Measurements from ENCODE around the gene ZNF593. TPM values are rescaled to one million over a fixed set of nuclear protein-coding genes. Genes with fewer than 3 reads are reported as not detected.

The ZNF593 gene
- total and polyA plus RNA-seq, 2 donors (not counting 1 experiment from before 2014, with no cell fraction given), result 10.7 to 60.0 TPM

DNA sequence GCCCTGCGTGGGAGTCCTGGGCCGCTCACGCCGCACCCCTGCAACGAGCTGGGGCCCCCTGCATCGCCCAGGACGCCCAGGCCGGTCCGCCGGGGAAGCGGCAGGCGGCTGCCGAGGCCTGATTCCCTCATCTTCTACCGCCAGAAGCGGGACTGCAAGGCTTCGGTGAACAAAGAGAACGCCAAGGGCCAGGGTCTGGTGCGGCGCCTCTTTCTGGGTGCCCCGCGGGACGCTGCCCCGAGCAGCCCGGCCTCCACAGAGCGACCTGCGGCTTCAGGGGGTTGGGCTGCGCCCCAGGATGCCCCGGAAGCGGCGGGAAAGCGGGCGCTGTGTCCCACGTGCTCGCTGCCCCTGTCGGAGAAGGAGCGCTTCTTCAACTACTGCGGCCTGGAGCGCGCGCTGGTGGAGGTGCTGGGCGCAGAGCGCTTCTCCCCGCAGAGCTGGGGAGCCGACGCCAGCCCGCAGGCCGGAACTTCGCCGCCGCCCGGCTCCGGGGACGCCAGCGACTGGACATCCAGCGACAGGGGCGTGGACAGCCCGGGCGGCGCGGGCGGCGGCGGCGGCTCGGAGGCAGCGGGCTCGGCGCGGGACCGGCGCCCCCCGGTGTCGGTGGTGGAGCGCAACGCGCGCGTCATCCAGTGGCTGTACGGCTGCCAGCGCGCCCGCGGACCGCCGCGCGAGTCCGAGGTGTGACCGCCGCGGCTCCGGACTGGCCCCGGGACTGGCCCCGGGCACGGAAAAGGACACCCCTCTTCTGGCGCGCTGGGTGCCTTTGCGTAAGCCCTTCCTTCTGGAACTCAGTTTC lies 8.1 kb upstream of the ZNF593 start:
- peaks cover 0 to 64% (median 23%) of the 10 kb centered on the region in 4 experiments for H3K27me3 ChIP-seq (replicated peaks in 1 of 4; ENCODE audit: control extremely low read depth in 1 of 4, control insufficient read depth in 3 of 4, insufficient read depth in 4 of 4, low read length in 3 of 4)
- no peak for TF ChIP-seq EZH2 (IDR thresholded peaks at IDR 0.05; ENCODE audit: borderline replicate concordance, insufficient read depth, low read depth, low read length, poor library complexity, severe bottlenecking)
- Mint-ChIP-seq H3K9me3 (ENCODE audit: insufficient read depth) (no peaks in the 10 kb centered on the region), H3K4me1 (peaks cover 13% of the 10 kb centered on the region), H3K27me3 (peaks cover 27% of the 10 kb centered on the region), H3K27ac (no peak overlapping the region), H3K4me3 (peak overlapping the region; percentile 75)
- intact Hi-C loops (cut with micrococcal nuclease), result loop anchor here (5.0 kb wide), 1 partner anchor 124 kb away; no protein-coding TSS in a partner anchor
- H2AFZ ChIP-seq (ENCODE audit: insufficient read depth, low read depth, low read length, poor library complexity, severe bottlenecking), result peak overlapping the region; percentile 75
- H3K27ac ChIP-seq (ENCODE audit: low read length in 2 of 2), result no peak overlapping the region
- ChIA-PET POLR2A (no interaction called here), CTCF (interaction anchor here (0.9 to 2.1 kb wide), 5 partner anchors 8 to 57 kb away, joined by 3 to 8 read pairs (median 5); partner anchors contain the start of gene ZNF593)
- DNase-seq (peak; percentile 69), ATAC-seq (ENCODE audit: low read depth) (peak; percentile 45)
- no peaks in the 10 kb centered on the region for H3K79me2 ChIP-seq (ENCODE audit: control insufficient read depth, insufficient read depth, low read length)
- H3K4me1 ChIP-seq (ENCODE audit: control insufficient read depth in 2 of 2, insufficient read depth in 2 of 2, low read length in 2 of 2), result peaks cover 25% of the 10 kb centered on the region in 2 donors
- no peaks in the 10 kb centered on the region for H4K20me1 ChIP-seq (ENCODE audit: control insufficient read depth, insufficient read depth, low read length, poor library complexity, severe bottlenecking)
- H3K4me2 ChIP-seq (replicated peaks; ENCODE audit: low read depth, low read length, poor library complexity, severe bottlenecking), result peak overlapping the region; percentile 83
- H3K4me3 ChIP-seq (ENCODE audit: control extremely low read depth in 1 of 5, extremely low read depth in 1 of 5, insufficient read depth in 1 of 5, low read depth in 2 of 5, low read length in 4 of 5), result peak overlapping the region in 3 of 5 experiments; percentile 33 to 47 (median 39)
- H3K36me3 ChIP-seq (replicated peaks in 1 of 2; ENCODE audit: control extremely low read depth in 1 of 2, control insufficient read depth in 1 of 2, extremely low read depth in 1 of 2, insufficient read depth in 2 of 2, low read length in 1 of 2), result no peaks in the 10 kb centered on the region
- H3K9me3 ChIP-seq (ENCODE audit: control extremely low read depth in 1 of 3, control insufficient read depth in 2 of 3, insufficient read depth in 1 of 3, low read length in 2 of 3), result peaks cover 0 to 3% (median 0%) of the 10 kb centered on the region in 3 donors
- H3K9ac ChIP-seq (ENCODE audit: low read length), result peak overlapping the region; percentile 49
- WGBS (ENCODE audit: insufficient coverage), result 5% methylated on average over 98 of the region's 98 CpGs

DNA sequence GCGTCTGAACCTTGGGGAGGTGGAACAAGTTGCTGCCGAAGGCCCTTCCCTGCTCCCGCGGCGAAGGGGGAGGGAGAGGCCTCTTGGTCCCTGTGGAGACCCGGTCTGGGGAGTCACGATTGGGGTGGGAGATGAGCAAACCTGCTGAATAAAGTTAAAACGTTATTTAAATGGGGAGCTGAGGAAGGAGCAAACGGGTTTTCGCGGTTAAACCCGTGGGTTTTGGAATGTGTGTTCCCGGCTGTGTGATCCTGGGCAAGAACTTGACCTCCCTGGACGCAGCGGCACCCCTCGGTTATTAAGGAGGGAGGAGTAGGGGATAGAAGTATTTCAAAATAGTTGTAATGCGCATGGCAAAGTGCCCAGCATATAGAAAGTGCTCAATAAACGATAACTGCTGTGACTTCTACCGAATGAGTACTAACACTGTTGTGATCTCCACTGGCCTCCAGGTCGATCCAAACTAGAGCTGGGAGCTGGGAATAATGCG lies 7.4 kb upstream of the ZNF593 start:
- H3K4me2 ChIP-seq (replicated peaks; ENCODE audit: low read depth, low read length, poor library complexity, severe bottlenecking), result peak overlapping the region; percentile 83
- H3K4me3 ChIP-seq (ENCODE audit: control extremely low read depth in 1 of 5, extremely low read depth in 1 of 5, insufficient read depth in 1 of 5, low read depth in 2 of 5, low read length in 4 of 5), result peak overlapping the region in 3 of 5 experiments; percentile 23 to 47 (median 27)
- H3K27ac Mint-ChIP-seq, result no peak overlapping the region
- H3K79me2 ChIP-seq (ENCODE audit: control insufficient read depth, insufficient read depth, low read length), result no peaks in the 10 kb centered on the region
- H2AFZ ChIP-seq (ENCODE audit: insufficient read depth, low read depth, low read length, poor library complexity, severe bottlenecking), result peak overlapping the region; percentile 75
- H3K27me3 Mint-ChIP-seq, result peaks cover 24% of the 10 kb centered on the region
- 30% methylated on average over 18 of the region's 21 CpGs for WGBS (ENCODE audit: insufficient coverage)
- CTCF ChIA-PET, result interaction anchor here (0.9 to 2.1 kb wide), 4 partner anchors 9 to 57 kb away, joined by 3 to 8 read pairs (median 6); no protein-coding TSS in a partner anchor
- H3K4me1 ChIP-seq (ENCODE audit: control insufficient read depth in 2 of 2, insufficient read depth in 2 of 2, low read length in 2 of 2), result peaks cover 23% of the 10 kb centered on the region in 2 donors
- no peaks in the 10 kb centered on the region for H3K9me3 Mint-ChIP-seq (ENCODE audit: insufficient read depth)
- H3K4me3 Mint-ChIP-seq, result peak overlapping the region; percentile 75
- ATAC-seq (ENCODE audit: low read depth) (no peak), DNase-seq (no peak)
- peaks cover 0 to 3% (median 0%) of the 10 kb centered on the region in 3 donors for H3K9me3 ChIP-seq (ENCODE audit: control extremely low read depth in 1 of 3, control insufficient read depth in 2 of 3, insufficient read depth in 1 of 3, low read length in 2 of 3)
- POLR2A ChIA-PET, result no interaction called here
- peaks cover 0 to 58% (median 22%) of the 10 kb centered on the region in 4 experiments for H3K27me3 ChIP-seq (replicated peaks in 1 of 4; ENCODE audit: control extremely low read depth in 1 of 4, control insufficient read depth in 3 of 4, insufficient read depth in 4 of 4, low read length in 3 of 4)
- H3K27ac ChIP-seq (ENCODE audit: low read length in 2 of 2), result no peak overlapping the region
- TF ChIP-seq, protein P1, sequence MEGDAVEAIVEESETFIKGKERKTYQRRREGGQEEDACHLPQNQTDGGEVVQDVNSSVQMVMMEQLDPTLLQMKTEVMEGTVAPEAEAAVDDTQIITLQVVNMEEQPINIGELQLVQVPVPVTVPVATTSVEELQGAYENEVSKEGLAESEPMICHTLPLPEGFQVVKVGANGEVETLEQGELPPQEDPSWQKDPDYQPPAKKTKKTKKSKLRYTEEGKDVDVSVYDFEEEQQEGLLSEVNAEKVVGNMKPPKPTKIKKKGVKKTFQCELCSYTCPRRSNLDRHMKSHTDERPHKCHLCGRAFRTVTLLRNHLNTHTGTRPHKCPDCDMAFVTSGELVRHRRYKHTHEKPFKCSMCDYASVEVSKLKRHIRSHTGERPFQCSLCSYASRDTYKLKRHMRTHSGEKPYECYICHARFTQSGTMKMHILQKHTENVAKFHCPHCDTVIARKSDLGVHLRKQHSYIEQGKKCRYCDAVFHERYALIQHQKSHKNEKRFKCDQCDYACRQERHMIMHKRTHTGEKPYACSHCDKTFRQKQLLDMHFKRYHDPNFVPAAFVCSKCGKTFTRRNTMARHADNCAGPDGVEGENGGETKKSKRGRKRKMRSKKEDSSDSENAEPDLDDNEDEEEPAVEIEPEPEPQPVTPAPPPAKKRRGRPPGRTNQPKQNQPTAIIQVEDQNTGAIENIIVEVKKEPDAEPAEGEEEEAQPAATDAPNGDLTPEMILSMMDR (IDR thresholded peaks at IDR 0.05), result no peak
- TF ChIP-seq EZH2 (IDR thresholded peaks at IDR 0.05; ENCODE audit: borderline replicate concordance, insufficient read depth, low read depth, low read length, poor library complexity, severe bottlenecking), result no peak
- intact Hi-C loops (cut with micrococcal nuclease), result loop anchor here (5.0 kb wide), 1 partner anchor 125 kb away; no protein-coding TSS in a partner anchor
- H3K4me1 Mint-ChIP-seq, result peaks cover 12% of the 10 kb centered on the region
- no peaks in the 10 kb centered on the region for H4K20me1 ChIP-seq (ENCODE audit: control insufficient read depth, insufficient read depth, low read length, poor library complexity, severe bottlenecking)
- H3K9ac ChIP-seq (ENCODE audit: low read length), result no peak overlapping the region
- no peaks in the 10 kb centered on the region for H3K36me3 ChIP-seq (replicated peaks in 1 of 2; ENCODE audit: control extremely low read depth in 1 of 2, control insufficient read depth in 1 of 2, extremely low read depth in 1 of 2, insufficient read depth in 2 of 2, low read length in 1 of 2)
